Large intestine (tissue), 3 donors: ENCODE data around the gene ITPRIPL1. TPM values are rescaled to one million over a fixed set of nuclear protein-coding genes. Genes with fewer than 3 reads are reported as not detected.

Source experiments
- DNase-seq, 2 donors: peaks; one replicate each; pipeline versions ENCODE4 v3.0.0 to v3.0.0-alpha.2; 2013
- H3K27ac ChIP-seq: one replicate; pipeline ENCODE4 v1.5.1; 2013; ENCODE audit warnings: low read length
- H3K27me3 ChIP-seq: 2 replicates; pipeline ENCODE4 v1.6.1; 2013; ENCODE audit warnings: low read length; ENCODE audit not compliant: control insufficient read depth, insufficient read depth
- H3K36me3 ChIP-seq: 2 replicates; pipeline ENCODE4 v1.6.1; 2013; ENCODE audit warnings: low read length; ENCODE audit not compliant: control insufficient read depth, insufficient read depth
- H3K4me1 ChIP-seq: one replicate; pipeline ENCODE4 v1.6.1; 2013; ENCODE audit warnings: low read length; ENCODE audit not compliant: control insufficient read depth, insufficient read depth
- H3K4me3 ChIP-seq: one replicate; pipeline ENCODE4 v1.5.1; 2013; ENCODE audit warnings: low read length
- H3K9me3 ChIP-seq: one replicate; pipeline ENCODE4 v1.6.1; 2013; ENCODE audit warnings: mild to moderate bottlenecking, low read depth, low read length, moderate library complexity; ENCODE audit not compliant: control insufficient read depth
- WGBS: methylation state at CpG from one replicate; pipeline ENCODE4 v1.1.5; 2013; ENCODE audit warnings: low lambda C conversion rate; ENCODE audit not compliant: insufficient coverage; 5-methylcytosine and 5-hydroxymethylcytosine counted together
- polyA plus RNA-seq: library from polyadenylated mRNA; unstranded; fragments of 120-200 nt; gene quantifications from one replicate; pipeline ENCODE4 v1.2.1, GENCODE V29; 2013

The ITPRIPL1 gene
- polyA plus RNA-seq, 1 donor: 1.9 TPM

DNA sequence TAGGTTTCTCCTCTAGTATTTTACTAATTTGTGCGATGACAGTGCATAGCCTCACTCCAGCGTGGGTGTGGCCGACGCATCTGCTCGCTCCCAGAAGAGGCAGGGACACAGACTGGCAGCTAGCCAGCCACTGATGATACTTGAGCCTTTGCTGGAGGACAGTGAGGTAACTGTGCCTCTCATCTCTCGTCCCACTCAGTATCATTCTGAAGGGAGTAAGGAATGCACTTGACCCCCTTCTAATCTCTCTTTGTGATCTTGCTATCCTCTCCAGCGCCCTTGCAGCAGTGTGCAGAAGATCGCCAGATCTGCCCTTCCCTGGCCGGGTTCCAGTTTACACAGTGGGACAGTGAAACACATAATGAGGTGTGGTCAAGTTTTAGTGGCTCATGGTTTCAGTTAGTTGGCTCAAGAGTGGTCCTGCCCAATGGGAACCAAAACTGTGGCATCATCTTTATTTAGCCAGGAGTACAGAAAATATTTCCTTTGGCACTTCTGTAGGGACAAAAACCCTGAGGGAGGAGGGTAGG is 28.0 kb downstream of the ITPRIPL1 start:
- Histone ChIP-seq H3K4me1 (no peaks in the 10 kb centered on the region), H3K27me3 (no peaks in the 10 kb centered on the region), H3K9me3 (no peaks in the 10 kb centered on the region), H3K4me3 (no peak overlapping the region), H3K27ac (no peak overlapping the region), H3K36me3 (peaks cover 31% of the 10 kb centered on the region)
- no CpG with 5 or more reads among the region's 9 CpGs for WGBS
- DNase-seq: no peak

DNA sequence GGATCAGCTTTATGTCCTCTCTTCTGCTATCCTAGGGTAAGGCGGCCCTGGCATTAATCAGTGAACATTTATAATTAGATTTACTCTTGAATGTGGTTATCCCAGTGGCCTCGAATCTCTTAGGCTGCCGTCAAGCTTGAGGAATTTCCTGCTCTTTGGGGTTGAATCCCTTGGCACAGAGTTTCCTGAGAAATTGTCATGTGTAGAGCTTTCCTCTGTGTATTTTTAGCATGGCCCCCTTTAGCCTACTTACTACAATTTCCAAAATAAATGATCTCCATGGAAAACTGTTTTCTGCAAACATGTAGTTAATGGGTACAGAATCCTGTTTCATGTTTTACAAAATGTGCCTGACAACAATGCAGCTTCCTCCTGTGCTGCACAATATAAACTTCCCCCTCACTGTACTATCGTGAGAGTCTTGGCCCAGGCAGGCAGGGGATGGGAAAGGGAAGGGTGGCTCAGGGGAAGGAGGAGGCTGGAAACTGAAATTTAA is 28.5 kb downstream of the ITPRIPL1 start:
- DNase-seq: no peak
- H3K27ac ChIP-seq: no peak overlapping the region
- WGBS: no CpG with 5 or more reads among the region's 4 CpGs
- H3K36me3 ChIP-seq: peaks cover 31% of the 10 kb centered on the region
- H3K9me3 ChIP-seq: no peaks in the 10 kb centered on the region
- no peaks in the 10 kb centered on the region for H3K4me1 ChIP-seq
- H3K27me3 ChIP-seq: no peaks in the 10 kb centered on the region
- no peak overlapping the region for H3K4me3 ChIP-seq

DNA sequence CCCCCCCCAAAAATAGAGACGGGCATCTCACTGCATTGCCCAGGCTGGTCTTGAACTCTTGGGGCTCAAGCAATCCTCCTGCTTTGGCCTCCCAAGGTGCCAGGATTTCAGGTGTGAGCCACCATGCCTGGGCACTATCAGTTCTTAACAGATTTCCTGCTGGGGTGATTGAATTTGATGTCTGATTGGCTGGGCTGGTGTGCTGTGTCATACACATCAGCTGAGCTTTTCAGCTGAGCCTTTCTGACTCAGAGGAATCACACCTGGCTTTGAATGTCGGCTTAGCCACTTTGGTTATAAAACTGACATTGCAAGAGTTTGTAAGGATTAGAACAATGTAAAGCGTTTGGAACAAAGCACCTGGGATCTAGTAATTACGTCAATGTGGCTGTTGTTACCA is 29.4 kb downstream of the ITPRIPL1 start:
- H3K4me3 ChIP-seq: no peak overlapping the region
- no peaks in the 10 kb centered on the region for H3K9me3 ChIP-seq
- 100% methylated on average over 1 of the region's 4 CpGs for WGBS
- no peak for DNase-seq
- H3K4me1 ChIP-seq: no peaks in the 10 kb centered on the region
- H3K27me3 ChIP-seq: no peaks in the 10 kb centered on the region
- H3K27ac ChIP-seq: no peak overlapping the region
- peaks cover 32% of the 10 kb centered on the region for H3K36me3 ChIP-seq

DNA sequence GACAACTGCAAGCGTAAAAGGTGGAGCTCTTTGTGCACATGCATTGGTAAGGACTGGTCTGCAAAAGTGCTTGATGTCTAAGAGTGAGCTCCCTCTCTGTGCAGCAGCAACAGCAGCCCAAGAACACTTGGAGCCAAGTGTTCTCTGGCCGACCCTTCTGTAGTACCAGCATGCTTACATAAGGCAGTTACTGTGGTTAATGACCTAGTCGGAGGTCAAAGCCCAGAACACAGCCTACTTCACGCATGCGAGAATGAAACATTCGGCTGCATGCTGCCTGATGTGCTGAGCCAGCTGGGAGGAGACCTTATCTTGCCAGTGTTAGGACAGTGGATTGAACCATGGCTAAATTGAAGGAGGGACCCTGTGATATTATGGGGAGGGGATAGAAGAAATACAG is 31.8 kb downstream of the ITPRIPL1 start:
- DNase-seq: no peak
- WGBS: no CpG with 5 or more reads among the region's 6 CpGs

DNA sequence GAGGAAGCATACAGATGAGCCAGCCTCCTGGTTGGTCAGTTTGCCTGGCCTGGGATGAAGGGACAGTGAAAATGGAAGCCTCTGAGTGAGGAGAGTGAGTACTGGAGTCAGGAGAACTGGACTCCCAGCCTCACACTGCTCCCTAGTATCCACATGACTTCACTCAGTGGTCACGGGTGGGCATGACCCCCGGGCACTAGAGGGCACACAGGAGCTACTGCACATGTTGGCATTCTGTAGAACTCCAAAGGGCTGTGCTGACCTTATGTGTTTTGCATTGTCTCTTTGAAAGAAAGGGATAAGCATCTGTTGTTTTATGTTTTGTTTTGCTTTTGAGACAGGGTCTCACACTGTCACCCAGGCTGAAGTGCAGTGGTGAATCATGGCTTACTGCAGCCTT is 34.2 kb downstream of the ITPRIPL1 start:
- no peaks in the 10 kb centered on the region for H3K9me3 ChIP-seq
- H3K27ac ChIP-seq: no peak overlapping the region
- peaks cover 15% of the 10 kb centered on the region for H3K36me3 ChIP-seq
- H3K27me3 ChIP-seq: no peaks in the 10 kb centered on the region
- no peaks in the 10 kb centered on the region for H3K4me1 ChIP-seq
- H3K4me3 ChIP-seq: no peak overlapping the region
- no CpG with 5 or more reads among the region's 2 CpGs for WGBS
- no peak for DNase-seq

More for the DNA sequence above, 31.8 kb downstream of the ITPRIPL1 start:
- Histone ChIP-seq H3K9me3 (no peaks in the 10 kb centered on the region), H3K4me1 (no peaks in the 10 kb centered on the region), H3K36me3 (peaks cover 26% of the 10 kb centered on the region), H3K27me3 (no peaks in the 10 kb centered on the region), H3K4me3 (no peak overlapping the region), H3K27ac (no peak overlapping the region)

DNA sequence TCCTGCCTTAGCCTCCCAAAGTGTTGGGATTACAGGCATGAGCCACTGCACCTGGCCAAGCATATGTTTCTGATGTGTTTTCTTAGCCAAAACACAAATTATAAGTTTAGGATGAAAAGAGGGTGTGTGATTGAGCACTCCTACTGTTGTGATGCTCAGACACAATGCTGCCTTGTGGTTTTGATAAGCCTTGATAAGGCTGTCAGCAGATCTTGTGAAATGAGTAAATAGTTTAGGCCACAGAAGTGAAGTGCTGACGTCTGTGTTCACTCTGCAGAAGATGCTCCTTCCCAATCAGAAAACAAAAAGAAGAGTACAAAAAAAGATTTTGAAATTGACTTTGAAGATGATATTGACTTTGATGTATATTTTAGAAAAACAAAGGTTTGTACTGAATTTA is 34.7 kb downstream of the ITPRIPL1 start:
- no CpG with 5 or more reads among the region's 1 CpG for WGBS
- H3K27me3 ChIP-seq: no peaks in the 10 kb centered on the region

DNA sequence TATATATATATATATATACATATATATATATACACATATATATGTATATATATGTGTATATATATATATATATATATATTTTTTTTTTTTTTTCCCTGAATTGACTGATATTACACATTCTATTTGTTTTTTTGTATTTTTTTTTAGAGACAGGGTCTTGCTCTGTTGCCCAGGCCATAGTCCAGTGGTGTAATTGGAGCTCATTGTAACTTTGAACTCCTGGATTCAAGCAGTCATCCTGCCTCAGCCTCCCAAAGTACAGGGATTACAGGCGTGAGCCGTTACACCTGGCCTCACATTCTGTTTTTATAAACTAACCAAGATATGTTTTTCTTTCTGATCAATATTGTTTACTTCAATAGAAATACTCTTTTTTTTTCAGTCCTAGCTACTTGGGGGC is 36.6 kb downstream of the ITPRIPL1 start:
- H3K27ac ChIP-seq: no peak overlapping the region
- DNase-seq: no peak
- H3K27me3 ChIP-seq: no peaks in the 10 kb centered on the region
- no CpG with 5 or more reads among the region's 2 CpGs for WGBS
- no peak overlapping the region for H3K4me3 ChIP-seq
- H3K36me3 ChIP-seq: peaks cover 22% of the 10 kb centered on the region
- no peaks in the 10 kb centered on the region for H3K9me3 ChIP-seq
- H3K4me1 ChIP-seq: no peaks in the 10 kb centered on the region

More for the DNA sequence above, 34.7 kb downstream of the ITPRIPL1 start:
- DNase-seq: no peak
- H3K36me3 ChIP-seq: peaks cover 17% of the 10 kb centered on the region
- H3K9me3 ChIP-seq: no peaks in the 10 kb centered on the region
- no peak overlapping the region for H3K27ac ChIP-seq
- H3K4me1 ChIP-seq: no peaks in the 10 kb centered on the region
- H3K4me3 ChIP-seq: no peak overlapping the region

DNA sequence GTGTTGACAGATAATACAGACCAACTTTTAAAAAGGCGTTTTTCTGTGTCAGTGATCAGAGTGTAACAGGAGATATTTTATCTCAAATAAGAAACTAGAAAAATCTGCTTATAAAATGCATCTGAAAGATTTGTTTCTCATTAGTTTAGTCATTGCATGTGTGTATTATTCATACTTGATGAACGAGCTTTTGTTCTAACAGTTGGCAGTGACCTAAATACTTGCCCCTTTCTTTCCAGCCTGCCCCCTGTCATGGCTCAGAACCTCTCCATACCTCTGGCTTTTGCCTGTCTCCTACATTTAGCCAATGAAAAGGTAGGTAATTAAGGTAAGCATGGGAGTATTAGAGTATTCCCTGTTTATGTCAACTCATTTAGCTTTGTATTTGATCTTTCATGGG is 44.1 kb downstream of the ITPRIPL1 start:
- no peak overlapping the region for H3K4me3 ChIP-seq
- WGBS: 86% methylated on average over 1 of the region's 2 CpGs

DNA sequence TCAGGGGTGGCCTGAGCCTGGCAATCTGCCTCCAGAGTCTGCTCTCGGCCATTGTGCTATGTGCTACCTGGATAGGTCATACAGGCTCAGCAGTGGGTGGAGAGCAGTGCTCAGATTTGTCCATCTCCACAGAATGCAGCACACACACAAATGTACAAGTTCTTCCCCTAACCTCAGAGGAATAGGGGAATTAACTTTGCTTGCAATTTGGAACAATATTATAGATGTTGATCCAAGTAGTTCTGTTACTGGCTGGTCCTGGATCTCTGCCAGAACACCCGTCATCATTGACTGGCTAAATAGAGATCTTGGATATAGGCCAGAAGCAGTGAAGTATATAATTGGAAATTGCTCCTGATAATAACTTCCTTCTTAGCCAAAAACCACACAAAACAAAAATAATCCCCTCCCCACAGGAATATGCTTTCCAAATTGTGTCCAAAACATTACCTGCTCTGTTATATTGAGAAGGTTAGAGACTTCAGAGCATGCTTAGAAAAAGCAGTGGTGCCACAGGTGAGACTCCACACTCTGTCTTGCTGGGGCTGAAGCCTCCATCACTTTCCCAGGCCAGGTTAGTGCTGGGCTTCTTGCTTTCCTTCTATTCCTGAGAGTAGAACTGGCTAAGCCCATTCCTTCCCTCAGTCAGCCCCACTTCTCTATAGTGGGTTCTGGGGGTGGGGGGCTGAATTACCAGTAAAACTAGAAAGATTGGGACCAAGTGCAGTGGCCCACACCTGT is 49.3 kb downstream of the ITPRIPL1 start:
- no peaks in the 10 kb centered on the region for H3K27me3 ChIP-seq
- H3K36me3 ChIP-seq: peaks cover 11% of the 10 kb centered on the region
- peaks cover 3% of the 10 kb centered on the region for H3K9me3 ChIP-seq
- no peak overlapping the region for H3K4me3 ChIP-seq
- no CpG with 5 or more reads among the region's 2 CpGs for WGBS
- no peaks in the 10 kb centered on the region for H3K4me1 ChIP-seq
- no peak for DNase-seq
- no peak overlapping the region for H3K27ac ChIP-seq

More for the DNA sequence above, 44.1 kb downstream of the ITPRIPL1 start:
- no peak overlapping the region for H3K27ac ChIP-seq
- peaks cover 30% of the 10 kb centered on the region for H3K36me3 ChIP-seq
- no peaks in the 10 kb centered on the region for H3K4me1 ChIP-seq
- H3K9me3 ChIP-seq: no peaks in the 10 kb centered on the region
- no peaks in the 10 kb centered on the region for H3K27me3 ChIP-seq
- no peak for DNase-seq
